Head of caudate nucleus (tissue), 42 donors: ENCODE results near the gene SEMA3C.

Source experiments
- DNase-seq, 42 donors: peaks; one replicate each; pipeline versions ENCODE4 v3.0.0 to v3.0.0-alpha.2; 2020 to 2021; ENCODE audit warnings: mixed read lengths in 7 of 42
- intact Hi-C: fragments of 100-400 bp; cut with DNase I; formaldehyde crosslinking; loops from one replicate; pipeline ENCODE4 v1.15.0; 2022

SEMA3C gene

DNA sequence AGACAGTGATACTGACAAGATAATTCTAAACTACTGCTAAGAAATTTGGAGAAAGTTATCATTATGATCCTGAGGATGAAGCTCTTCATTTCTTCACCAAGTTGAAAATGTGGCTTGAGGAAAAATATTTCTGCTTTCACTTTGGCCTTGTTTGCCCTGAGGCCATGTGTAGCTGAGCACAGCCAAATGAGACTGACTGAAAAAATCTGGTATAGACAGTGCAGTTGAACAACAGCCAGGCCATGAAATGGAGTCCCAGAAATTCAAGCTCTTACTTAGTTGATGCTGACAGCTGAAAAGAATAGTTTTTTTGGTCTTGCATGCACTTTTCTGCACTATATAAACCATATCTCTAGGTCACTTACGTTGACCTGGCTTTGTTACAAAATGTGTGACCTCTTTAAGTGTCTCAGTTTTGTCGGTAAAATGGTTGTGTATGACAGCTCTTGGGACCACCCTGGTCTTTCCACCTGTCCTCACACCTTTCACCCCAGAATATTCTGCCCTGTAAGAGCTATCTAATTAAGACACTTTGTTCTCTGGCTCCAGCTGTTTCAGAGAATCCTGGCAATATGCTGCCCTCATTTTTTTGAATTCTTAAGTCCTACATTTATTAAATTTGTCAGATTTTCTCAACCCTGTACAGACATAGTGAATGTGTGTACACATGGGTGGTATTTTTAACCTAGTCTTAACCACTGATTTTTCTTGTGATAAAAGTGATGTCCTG, 189.1 kb downstream of the SEMA3C start:
- intact Hi-C loops: no loop called here
- DNase-seq: no peak

DNA sequence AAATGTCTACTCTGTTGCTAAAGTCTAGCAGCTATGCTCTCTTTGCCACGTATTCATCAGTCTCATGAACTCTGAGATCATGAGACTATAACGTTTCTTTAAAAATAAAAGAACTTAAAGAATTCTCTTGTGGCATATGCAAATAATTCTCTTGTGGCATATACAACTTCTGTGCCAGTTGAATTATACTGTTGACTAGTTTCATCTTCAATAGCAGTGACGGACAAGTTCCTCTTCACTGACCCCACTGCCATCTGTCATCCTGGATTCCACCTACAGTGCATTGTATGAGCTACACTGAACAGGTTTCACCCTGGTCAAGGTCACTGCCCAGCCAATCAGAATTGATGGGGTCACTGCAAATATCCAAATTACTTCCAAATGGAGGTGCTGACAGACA, 192.2 kb downstream of the SEMA3C start:
- DNase-seq: no peak
- intact Hi-C loops: no loop called here

DNA sequence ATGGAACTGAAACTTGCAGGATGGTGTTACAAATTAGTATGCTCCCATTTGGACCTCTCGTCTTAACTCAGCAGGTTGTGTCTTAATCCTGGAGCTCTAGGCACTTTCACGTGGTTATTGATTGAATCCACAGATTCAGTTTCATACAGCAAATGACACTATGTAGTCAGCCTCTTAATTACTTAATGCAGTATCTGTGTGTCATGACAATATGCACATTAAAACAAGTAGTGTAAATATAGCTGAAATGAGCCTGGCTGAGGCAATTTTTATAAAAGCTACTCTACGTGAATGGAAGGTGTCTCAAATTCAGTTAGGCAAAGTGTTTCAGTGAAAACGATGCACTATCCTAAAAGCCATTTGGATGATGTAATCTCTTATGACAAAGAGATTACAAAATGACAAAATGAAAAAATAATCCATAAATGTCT, 193.7 kb downstream of the SEMA3C start:
- no peak for DNase-seq
- intact Hi-C loops: no loop called here

DNA sequence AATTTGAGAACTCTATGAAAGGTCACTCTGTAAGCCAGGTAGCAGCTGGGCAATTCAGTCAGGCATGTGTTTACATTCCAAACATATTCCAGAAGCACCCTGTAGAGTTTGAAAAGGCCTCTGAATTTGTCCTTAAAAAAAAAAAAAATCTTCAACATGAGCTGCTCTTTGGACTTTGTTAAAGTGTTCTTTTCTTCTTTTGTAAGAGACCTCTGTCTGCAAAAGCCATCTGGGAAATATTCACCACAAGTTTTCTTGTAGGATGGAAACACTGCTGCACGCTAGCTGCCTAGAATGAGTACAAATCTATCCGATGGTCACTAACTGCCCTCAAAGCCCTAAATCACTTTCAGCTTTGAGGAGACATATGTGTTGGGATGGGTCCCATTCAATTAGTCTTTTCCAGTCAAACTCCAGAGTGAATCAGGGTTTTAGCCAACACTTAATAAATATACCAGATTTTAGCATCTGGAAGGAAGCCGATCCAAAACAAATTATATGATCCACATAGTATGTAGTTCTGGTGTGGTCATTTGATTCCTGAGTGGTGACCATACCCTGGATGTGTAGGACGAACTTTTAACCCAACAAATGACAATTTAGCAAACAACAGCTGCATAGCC, 194.5 kb downstream of the SEMA3C start:
- no peak for DNase-seq
- intact Hi-C loops: no loop called here

DNA sequence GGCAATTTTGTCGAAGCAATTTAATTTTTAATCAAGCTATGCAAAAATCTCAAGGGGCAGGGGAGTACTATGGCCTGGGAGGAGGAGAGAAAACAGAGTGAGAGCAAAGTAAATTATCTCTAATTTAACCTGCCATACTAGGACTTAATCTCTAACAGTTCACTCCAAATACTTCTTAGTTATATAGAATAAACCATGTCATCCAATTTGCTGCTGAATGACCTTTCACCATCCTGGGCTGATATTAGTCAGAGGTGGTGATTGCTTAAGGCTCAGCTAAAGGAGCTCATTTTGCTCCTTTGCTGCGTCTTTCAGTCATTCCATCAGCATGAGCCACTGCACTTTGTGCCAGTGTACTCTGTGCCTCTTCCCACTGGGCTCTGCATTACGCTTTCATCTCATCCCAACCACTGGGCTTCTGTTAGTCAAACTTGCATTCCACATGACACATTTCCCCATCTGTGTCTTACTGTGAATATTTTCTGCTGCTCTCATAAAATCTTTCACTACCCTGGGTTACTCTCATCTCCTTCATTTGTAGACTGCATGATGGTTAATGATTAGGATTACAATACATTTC, 196.1 kb downstream of the SEMA3C start:
- intact Hi-C loops: no loop called here
- peak in 2 of 42 donors; percentile 15 to 17 for DNase-seq

DNA sequence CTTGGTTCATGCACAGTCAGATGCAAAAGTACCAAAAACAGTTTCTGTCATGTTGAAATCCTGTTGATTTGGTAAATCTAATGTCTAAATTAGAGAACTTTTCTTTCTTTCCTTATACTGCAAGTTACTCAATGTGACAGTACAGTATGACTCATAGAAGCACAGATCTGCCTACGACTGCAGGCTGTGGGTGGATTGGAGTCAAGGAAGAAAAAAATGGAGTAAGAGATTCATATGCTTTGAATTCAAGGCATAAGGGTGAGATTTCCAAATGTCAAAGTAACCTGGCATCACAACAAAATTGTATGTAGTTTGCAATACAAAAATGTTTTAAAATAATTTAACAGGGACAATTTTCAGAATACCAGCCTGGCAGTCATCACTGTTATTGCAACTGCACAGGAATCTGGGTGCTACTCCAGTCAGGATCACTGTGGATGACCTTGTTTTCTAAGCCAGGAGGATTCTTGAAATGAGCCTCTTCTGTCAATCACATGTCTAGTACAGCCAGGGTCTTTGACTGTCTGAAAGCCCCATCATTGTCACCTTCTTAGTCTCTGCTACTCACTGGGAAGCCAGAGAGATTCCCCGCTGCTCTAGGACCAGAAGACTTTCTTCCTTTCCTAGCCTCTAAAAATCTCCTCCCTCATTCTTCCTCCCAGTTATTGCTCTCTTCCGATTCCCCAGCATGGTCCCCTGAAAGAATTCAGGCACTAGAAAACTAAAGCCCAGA, 196.8 kb downstream of the SEMA3C start:
- intact Hi-C loops: no loop called here
- DNase-seq: peak in 35 of 42 donors; percentile 2 to 80 (median 46)

DNA sequence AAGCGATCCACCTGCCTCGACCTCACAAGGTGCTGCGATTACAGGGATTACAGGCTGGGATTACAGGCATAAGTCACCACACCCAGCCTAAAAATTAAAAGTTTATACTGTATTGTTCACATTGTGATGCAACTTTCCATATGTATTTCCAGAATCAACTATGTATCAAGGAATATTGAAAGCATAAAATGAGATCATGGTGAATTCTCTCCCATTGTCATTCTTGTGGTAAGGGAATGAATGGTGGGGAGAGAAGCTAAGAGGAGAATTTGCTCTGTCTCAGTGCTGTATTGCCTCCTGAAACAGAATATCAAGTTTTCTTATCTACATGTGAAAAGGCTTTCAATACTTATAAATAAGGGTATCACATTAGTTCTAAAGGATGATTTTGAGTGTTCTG, 198.7 kb downstream of the SEMA3C start:
- intact Hi-C loops: no loop called here
- DNase-seq: no peak

DNA sequence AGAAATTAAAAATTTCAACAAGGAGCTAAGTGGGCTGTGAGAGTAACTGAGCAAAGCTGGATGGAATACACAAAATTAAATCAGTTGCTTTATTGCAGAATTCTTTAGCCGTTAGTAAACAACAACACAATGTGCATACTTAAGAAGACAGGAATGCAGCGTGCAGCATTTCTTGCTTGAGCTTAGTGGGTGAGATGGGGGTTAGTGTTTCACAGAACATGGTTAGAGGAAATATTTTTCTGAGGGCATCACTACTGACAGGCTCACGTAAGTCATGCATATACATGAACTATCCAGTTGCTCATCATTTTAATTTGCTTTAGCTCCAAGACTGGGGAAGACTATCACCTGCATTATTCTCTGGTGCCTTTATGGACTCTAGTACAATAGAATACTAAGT, 199.6 kb downstream of the SEMA3C start:
- DNase-seq: no peak
- intact Hi-C loops: no loop called here

DNA sequence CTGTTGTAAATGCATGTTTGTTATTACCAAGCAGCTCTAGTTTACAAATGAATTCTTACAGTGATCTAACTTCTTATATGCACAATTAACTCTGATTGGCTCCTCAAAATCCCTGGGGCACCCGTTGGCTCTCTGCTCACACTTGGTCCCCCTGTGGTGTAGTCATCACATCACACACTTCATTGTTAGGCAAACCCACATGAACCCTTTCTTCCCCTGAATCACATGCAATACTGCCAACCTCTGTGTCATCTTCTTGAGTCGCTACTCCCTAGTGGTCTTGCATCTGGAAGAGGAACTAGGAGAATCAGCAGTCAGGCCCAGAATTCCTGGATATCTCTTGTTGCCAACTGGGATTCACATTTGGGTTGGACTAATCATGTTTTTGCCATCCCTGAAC, 207.3 kb downstream of the SEMA3C start:
- no peak for DNase-seq
- intact Hi-C loops: no loop called here

DNA sequence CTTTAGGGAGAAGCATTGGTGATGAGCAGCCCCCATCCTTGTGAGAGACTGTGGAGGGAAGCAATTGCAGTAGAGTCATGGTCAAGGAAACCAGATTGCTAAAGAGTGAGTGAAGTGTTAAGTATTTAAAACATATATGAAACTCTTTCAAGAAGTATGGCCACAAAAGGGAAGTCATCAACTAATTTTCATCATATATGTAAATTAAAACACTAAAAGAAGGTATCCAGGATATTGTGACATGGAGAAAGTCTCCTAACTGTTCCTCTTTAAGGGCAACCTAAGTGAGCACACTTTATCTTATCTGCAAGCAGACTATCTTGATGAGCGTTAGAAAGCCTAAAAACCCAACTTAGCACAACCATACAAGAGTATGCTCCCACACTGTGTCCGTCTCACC, 210.7 kb downstream of the SEMA3C start:
- DNase-seq: no peak
- intact Hi-C loops: no loop called here

DNA sequence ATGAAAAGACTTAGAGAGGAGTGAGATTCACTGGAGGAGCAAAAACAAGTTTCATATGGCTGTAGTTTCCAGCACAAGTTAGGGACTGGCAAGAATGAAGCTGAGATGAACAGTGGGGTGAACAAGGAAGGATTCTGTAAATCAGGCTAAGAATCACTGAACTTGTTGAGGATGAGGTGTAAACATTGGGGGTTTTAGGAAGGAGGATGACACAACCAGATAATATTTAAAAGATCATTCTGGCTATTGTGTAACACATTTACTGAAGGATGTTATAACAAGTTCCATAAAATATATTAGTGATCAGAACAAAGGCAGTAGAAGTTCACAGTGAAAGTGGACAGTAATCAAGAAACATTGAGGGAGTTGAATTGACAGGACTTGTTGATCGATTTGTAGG, 211.5 kb downstream of the SEMA3C start:
- no peak for DNase-seq
- intact Hi-C loops: no loop called here

DNA sequence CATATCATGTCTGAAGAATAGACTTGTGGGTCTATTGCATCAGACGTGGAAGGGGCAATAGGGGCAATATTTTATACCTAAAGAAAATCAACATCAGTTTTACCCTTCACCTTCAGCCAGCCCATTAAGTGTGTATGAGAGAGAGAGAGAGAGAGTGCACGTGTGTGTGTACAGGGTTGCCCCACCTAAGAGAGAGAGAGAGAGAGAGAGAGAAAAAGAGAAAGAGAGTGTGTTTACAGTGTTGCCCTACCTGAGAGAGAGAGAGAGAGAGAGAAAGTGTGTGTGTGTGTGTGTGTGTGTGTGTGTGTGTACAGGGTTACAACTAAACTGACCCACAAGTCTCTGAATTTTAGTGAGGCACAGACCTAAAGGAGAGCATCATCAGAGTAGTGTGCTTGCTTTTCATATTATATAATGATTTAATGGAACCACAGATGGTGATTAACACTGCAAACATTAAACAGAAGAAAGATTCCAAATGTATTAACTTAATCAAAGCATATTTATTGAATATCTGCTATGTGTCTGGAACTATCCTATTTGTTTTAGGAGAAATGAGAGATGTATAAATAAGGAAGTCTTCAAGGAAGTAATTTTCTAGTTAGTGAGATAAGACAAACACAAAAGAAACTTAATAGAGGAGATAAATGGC, 213.6 kb downstream of the SEMA3C start:
- no peak for DNase-seq
- intact Hi-C loops: no loop called here

DNA sequence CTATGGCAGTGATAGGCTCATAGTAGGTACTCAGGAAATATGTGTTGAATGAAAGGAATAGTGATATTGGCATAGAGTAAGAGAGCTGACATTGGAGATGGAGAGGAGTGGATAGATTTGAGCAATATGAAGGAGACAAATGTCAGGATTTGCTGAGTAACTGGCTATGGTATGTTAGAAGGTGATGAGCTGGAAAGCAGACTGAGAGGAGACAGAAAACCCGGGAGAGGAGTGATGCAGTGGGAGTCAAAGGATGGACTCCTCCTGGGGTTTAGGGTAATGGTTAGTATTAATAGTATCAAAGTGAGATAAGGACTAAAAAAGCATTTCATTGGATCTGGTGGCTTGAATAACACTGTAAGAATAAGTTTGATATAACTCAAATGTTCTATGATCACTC, 215.6 kb downstream of the SEMA3C start:
- intact Hi-C loops: loop anchor here (5.0 kb wide), 1 partner anchor 769 kb away; no protein-coding TSS in a partner anchor
- no peak for DNase-seq

DNA sequence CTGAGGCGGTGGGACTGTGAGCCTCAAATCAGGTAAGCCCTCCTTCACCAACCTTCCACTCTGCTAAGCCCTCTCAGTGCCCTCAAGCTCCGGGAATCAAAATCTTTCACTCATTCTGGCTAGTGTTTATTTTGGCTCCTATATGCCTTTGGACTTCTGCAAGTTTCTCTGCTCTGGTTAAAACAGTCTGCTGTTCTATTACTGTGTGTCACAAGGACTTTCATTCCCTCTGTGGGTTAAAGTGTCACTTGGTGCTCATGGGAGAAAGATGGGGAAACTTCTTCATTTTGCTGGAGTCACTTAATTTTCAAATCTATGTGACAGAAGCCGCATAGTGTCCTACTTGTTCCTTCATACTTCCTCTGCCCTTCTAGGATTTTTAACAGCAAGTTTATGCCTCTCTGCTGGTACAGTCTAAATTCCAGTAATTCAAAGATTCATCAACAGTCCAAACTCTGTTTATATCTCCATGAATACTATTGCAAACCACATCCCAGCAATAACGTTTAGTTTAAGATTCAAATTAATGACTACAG, 219.1 kb downstream of the SEMA3C start:
- intact Hi-C loops: loop anchor here (5.0 kb wide), 1 partner anchor 773 kb away; no protein-coding TSS in a partner anchor

DNA sequence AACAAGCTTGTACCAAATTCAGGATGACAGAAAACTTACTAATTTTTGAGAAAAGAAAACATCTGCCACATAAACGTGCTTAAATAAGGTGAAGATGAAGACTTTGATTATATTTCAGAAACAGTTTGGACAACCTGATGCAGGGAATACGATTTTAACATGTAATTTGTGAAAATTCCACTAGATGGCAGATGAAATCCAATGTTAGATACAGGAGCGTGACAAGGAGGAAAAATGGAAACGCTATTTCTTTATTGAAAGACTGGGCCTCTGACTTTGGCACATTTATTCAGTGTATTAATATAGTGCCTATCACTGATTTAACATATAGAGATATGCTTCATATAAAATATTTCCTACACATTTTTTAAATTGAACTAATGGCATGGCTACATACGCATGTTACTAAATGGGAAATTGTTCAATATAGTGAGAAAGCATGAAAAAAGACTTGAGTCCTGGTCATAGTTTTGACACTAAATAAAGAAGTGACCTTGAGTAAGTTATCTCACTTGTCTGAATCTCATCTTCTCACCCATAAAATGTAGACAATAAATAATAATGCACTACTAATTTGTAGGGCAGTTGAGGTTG, 219.7 kb downstream of the SEMA3C start:
- intact Hi-C loops: no loop called here
- DNase-seq: peak in 1 of 42 donors; percentile 22

More for the DNA sequence above, 219.1 kb downstream of the SEMA3C start:
- no peak for DNase-seq
